GM18499 (cell line): ENCODE data around the gene CCDC170.
"Not testable (repeated sequence)": the region's sequence is repeated elsewhere in the genome, so short reads cannot be mapped to it uniquely, and the experiment has no call there.

Experiments
- ATAC-seq: cut with Tn5 transposase; IDR thresholded peaks from one replicate; pipeline ENCODE4 v1.9.1; 2021; ENCODE audit warnings: moderate number of reproducible peaks; ENCODE audit not compliant: insufficient read depth, unreplicated experiment

The CCDC170 gene

GRCh38 chr6:151493804-151494234 lies at the start of gene CCDC170:
CCDC170 (plus strand) TSS chr6:151494017; CDS start chr6:151494129, 112 bp downstream.
- no peak for ATAC-seq

- no peak for ATAC-seq
Measured at GRCh38 chr6:151445482-151445881, 48.3 kb upstream of the CCDC170 start.

GRCh38 chr6:151447237-151447636 lies 46.6 kb upstream of the CCDC170 start:
- ATAC-seq: no peak

GRCh38 chr6:151448623-151449022 lies 45.2 kb upstream of the CCDC170 start:
- ATAC-seq: no peak

- not testable (repeated sequence) for ATAC-seq
Measured at GRCh38 chr6:151450928-151451327, 42.9 kb upstream of the CCDC170 start.

- no peak for ATAC-seq
Measured at GRCh38 chr6:151451417-151451949, 42.3 kb upstream of the CCDC170 start.

GRCh38 chr6:151451950-151452749 lies 41.7 kb upstream of the CCDC170 start, which contains the start of gene RMND1:
RMND1 (minus strand) TSS chr6:151452126; CDS start chr6:151445811, 6,315 bp downstream.
- peak; percentile 86 for ATAC-seq

- no peak for ATAC-seq
Measured at GRCh38 chr6:151452750-151453427, 40.9 kb upstream of the CCDC170 start.

- ATAC-seq: not testable (repeated sequence)
Measured at GRCh38 chr6:151455751-151456398, 37.9 kb upstream of the CCDC170 start.

GRCh38 chr6:151461673-151462072 lies 32.1 kb upstream of the CCDC170 start:
- no peak for ATAC-seq

- ATAC-seq: no peak
Measured at GRCh38 chr6:151464702-151465101, 29.1 kb upstream of the CCDC170 start.

GRCh38 chr6:151475653-151476523 lies 17.9 kb upstream of the CCDC170 start:
- no peak for ATAC-seq

GRCh38 chr6:151477726-151478125 lies 16.1 kb upstream of the CCDC170 start:
- no peak for ATAC-seq

- ATAC-seq: no peak
Measured at GRCh38 chr6:151478670-151479069, 15.1 kb upstream of the CCDC170 start.

- ATAC-seq: no peak
Measured at GRCh38 chr6:151481786-151482185, 12.0 kb upstream of the CCDC170 start.

GRCh38 chr6:151482290-151482689 lies 11.5 kb upstream of the CCDC170 start:
- ATAC-seq: no peak

- ATAC-seq: no peak
Measured at GRCh38 chr6:151483994-151484393, 9.8 kb upstream of the CCDC170 start.

- no peak for ATAC-seq
Measured at GRCh38 chr6:151488226-151488625, 5.6 kb upstream of the CCDC170 start.

GRCh38 chr6:151490996-151491395 lies 2.8 kb upstream of the CCDC170 start:
- ATAC-seq: no peak
